Measurements from ENCODE around the gene DNAI2.
"Not testable (repeated sequence)": the region's sequence is repeated elsewhere in the genome, so short reads cannot be mapped to it uniquely, and the experiment has no call there.

Gene DNAI2

DNA sequence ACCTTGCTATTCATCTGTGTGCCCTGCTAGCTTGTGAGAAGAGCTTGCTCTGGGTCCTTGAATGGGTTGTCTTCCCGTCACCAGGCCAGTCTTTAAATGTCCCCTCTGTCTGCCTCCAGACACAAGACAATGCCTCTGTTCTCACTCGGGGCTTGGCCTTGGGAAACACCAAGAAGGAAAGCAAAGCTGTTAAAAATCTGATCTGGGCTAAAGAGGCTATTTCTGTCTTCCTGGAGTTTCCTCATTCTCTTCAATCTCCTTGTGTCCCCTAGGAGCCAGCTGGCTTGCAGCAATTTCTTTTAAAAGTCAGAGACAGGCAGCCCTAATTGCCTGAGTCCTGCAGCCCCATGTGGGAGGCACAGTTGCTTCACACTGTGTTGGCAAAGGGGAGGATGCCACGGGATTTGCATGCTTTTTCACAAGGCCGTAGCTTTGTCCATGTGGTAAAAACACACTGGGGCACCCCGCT, 2.5 kb downstream of the DNAI2 start:
- DNase-seq: no peak

DNA sequence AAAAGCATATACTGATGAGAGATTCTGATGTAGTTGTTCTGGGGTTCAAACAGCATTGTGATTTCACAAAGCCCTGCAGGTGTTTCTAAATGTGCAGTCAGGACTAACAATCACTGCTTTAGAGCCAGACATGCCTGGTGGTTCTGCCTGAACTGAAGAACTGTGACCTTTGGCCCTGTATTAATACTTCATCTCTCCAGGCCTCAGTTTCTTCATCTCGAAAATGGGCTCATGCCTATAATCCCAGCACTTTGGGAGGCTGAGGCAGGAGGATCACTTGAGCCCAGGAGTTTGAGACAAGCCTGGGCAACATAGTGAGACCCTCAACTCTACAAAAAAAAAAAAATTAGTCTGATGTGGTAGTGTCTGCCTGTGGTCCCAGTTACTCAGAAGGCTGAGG, 3.9 kb downstream of the DNAI2 start:
- no peak for DNase-seq

DNA sequence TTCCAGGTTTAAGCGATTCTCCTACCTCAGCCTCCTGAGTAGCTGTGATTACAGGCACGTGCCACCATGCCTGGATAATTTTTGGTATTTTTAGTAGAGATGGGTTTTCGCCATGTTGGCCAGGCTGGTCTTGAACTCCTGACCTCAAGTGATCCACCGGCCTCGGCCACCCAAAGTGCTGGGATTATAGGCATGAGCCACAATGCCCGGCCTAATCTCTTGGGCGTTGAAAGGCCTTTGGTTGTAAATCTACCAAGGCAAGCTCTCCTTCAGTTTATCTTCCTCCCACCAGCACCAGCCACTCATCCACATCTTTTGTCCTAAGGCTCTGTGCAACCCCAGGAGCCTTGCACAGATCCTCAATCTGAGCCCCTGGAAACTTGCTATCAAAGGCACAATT, 5.6 kb downstream of the DNAI2 start:
- not testable (repeated sequence) for DNase-seq

DNA sequence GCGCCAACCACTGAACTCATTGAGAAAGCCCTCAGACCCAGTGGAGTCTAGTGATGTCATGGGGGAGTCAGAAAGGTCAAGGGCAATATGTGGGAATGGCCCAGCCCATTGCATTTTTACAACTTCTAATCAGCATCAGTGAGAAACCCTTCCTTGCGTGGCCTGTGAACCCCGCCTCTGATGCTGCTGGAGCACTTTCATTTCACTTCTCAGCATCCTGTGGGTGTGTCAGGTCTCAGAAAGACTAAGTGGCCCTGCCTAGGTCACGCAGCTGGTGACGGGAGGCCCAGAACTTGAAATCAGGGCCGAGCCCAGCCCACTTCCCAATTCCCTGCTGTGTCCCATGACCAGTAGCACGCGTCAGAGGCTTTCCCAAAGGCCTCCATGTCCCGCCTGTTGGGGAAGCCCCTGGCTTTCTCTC, 6.1 kb downstream of the DNAI2 start:
- DNase-seq: no peak

DNA sequence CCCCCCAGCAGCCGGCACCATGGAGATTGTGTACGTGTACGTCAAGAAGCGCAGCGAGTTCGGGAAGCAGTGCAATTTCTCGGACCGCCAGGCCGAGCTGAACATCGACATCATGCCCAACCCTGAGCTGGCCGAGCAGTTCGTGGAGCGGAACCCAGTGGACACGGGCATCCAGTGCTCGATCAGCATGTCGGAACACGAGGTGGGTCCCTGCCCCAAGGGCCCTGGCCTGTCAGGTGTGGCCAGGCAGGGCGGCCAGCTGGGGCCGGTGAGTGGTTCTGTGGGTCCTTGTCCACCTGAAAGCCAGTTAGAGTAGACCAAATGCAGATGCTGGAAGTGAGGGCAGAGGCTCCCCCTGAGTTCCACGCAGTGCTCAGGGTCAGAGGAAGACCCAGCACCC, 7.8 kb downstream of the DNAI2 start:
- DNase-seq: no peak

DNA sequence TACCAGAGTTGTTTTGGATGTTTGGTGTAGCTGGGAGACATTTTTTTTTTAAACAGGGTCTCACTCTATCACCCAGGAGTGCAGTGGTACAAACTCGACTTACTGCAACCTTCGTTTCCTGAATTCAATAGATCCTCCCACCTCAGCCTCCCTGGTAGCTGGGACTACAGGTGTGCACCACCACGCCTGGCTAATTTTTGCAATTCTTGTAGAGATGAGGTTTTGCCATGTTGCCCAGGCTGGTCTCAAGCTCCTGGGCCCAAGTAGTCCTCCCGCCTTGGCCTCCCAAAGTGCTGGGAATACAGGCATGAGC, 8.2 kb downstream of the DNAI2 start:
- DNase-seq: not testable (repeated sequence)

DNA sequence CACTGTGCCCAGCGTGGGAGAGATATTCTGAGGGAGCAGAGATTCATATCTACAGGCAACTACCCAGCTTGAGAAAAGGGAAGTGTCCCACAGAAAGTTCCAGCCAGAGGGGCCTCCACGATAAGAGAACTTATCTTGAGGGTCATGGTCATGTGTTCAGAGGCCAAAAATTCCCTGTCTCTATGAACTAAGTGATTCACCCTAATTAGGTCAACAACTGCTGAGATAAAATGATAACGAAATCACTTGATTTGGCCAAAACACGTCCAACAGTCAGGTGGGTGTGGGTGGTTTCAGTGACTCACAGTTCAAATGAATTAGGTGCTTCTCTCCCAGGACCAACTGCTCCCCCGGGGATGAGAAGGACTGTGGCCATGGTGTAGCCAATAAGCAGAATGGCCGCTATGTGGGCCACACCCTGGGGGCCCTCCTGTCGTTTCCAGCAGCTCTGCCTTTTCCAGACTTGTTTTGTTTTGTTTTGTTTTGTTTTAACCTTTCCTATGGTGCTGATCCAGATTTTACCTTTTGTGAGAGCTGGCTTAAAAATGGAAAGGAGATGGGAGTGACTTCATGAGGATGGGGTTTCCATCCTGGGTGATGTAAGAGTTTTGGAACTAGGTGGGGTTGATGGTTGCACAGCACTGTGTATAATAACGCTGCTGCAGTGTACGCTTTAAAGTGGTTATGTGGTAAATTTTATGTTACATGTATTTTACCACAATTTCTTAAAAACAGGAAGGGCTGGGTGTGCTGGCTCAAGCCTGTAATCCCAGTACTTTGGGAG, 8.7 kb downstream of the DNAI2 start:
- DNase-seq: no peak

DNA sequence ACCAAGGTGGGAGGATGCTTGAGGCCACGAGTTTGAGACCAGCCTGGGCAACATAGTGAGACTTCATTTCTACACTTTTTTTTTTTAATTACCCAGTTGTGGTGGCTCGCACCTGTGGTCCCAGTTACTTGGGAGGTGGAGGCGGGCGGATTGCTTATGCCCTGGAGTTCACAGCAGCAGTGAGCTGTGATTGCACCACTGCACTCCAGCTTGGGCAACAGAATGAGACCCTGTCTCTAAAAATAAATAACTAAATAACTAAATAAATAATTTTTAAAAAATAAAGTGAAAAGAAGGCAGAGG, 9.3 kb downstream of the DNAI2 start:
- no peak for DNase-seq

DNA sequence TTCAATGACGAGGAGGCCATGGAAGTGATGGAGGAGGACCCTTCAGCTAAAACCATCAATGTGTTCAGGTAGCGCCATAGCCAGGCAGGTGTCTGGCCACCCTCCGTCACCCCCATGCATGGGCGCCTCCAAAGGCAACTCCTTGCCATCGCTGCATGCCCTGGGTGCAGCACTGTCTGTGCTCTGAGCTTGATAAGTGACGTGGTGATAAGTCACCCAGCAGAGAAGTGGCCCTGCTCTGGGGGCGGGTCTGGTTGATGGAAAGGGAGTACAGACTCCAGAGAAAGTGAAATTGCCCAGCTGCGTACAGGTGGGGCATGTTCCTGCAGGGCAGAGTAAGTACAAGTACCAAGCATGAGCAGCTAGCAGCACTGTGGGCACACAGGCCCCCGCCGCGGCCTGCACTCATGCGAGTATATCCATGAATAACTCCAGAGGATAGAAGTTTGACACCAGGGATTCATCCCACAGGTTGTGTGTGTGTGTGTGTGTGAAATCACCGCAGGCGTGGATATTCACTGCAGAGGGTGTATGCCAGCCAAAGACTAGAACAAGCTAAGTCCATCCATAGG, 13.1 kb downstream of the DNAI2 start:
- no peak for DNase-seq

DNA sequence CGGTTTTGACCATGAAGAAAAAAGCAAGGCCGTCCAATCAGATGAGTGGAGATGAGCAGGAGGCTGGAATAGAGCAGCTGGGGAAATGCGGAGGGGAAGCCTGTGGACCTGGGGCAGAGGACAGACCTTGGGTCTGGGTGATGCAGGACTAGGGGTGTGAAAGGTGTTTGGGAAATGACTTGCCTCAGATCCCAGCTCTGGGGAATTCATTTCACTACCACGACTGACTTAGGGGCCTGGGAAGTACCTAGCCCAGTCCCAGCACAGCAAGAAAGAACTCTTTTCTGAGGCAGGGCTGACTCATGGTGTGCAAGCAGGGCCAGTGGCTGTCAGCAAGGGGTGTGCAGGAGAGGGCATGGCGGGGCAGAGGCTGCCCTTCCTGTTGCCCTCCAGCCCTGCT, 14.8 kb downstream of the DNAI2 start:
- DNase-seq: no peak

DNA sequence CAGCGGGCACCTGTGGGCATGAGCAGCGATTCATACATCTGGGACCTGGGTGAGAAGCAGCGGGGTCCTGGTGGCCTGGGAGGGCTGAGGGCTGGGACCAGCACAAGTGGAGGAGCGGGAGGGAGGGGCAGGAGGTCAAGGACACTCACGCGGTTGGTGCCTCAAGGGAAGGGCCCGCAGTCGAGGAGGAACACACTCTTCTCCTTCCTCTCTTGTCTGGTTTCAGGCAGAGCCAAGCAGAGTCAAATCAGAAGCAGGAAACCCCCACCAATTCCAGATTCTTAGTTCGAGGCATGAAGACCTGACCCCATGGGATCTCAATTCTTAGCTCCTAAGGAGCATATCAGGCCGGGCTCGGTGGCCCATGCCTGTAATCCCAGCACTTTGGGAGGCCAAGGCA, 15.7 kb downstream of the DNAI2 start:
- DNase-seq: no peak

DNA sequence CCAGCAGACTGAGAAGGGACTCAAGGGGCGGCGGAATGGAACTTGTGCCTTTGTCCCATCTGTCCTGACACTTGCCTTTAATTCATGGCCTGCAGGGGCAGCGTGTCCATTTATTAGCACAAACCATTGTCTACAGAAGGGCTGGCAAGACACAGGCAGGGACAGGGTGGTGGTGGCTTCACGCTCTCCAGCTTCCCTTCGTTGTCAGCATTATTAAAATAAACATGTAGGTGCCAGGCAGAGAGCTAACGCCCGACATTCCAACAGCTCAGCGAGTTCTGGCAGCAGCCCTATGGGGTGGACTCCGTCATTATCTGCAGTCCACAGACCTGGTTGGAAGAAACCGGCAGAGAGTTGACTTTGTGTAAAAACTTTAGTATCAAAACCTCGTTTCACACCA, 16.3 kb downstream of the DNAI2 start:
- DNase-seq: peak; percentile 28

DNA sequence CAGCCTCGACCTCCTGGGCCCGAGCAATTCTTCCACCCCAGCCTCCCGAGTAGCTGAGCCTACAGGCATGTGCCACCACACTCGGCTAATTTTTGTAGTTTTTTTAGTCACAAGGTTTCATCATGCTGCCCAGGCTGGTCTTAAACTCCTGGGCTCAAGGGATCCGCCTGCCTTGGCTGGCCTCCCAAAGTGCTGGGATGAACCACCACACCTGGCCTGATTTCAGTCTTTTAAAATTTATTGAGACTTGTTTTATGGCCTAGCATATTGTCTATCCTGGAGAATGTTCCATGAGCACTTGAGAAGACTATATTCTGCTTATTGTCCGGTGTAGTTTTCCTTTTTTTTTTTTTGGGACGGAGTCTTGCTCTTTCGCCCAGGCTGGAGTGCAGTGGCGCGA, 18.5 kb downstream of the DNAI2 start:
- no peak for DNase-seq

DNA sequence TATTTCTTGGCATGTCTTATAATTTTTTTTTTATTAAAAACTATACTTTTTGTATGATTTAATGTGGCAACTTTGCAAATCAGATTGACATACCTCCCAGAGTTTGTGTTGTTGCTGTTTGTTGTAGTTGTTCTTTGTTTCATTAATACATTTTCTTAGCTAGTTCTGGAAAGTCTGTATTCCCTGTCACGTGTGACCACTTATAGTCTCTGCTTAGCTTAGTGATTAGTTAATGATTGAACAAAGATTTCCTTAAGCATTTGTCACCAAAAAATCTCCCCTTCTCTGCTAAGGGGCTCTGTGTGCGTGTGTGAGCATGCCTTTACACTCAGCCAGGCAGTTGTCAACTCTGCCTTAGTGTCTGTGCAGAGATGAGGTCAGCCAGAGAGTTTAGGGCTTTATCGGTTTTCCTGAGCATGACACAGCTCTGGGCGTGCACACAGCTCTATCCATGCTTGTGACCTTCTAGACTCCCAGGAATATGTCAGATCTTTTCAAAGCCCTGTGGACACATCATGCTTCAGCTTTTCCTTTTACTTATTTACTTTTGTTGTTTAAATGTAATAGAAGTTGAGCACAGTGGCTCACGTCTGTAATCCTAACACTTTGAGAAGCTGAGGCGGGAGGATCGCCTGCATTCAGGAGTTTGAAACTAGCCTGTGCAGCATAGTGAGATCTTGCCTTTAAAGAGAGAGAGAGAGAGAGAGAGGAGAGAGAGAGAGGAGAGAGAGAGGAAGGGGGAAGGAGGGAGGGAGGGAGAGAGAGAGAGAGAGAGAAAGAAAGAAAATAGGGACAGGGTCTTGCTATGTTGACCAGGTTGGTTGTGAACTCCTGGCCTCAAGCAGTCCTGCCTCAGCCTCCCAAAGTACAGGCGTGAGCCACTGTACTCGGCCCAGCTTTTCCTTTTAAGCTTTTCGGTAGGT, 21.9 kb downstream of the DNAI2 start:
- DNase-seq: no peak

DNA sequence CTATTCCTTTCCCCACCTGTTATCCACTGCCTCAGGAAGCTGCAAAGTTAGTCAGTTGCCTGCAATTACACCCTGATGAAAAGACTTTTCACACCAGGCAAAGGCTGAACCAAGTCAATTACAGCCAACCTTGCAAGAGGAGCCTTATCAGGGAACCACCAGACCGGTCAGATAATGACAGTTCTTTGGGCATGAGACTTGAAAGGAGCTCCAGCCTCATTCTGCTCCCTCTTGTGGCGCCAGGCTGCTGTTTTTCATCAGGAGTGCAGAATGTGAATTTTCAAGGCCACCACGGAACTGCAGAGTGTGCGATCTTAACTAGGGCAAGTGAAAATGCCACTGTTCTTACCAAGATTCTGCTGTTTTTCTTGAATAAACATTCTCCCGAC, 22.5 kb downstream of the DNAI2 start:
- DNase-seq: peak; percentile 78

DNA sequence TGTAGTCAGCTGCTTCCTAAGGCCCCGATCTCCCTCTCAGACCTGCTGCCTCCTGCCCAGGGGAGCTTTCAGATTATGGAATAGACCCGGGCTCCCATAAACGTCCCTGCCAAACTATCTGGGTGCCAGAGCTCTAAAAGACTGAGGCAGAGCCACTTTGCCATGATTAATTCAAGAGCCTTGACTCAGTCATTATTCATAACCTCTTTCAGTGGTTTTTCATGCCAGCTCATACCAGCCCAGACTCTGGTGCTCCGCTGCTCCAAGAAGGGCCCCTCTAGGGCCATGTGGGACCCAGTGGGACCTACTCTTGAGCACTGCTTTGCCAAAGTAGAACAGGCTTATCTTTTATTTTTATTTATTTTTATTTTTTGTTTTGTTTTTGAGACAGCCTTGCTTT, 23.9 kb downstream of the DNAI2 start:
- DNase-seq: no peak

DNA sequence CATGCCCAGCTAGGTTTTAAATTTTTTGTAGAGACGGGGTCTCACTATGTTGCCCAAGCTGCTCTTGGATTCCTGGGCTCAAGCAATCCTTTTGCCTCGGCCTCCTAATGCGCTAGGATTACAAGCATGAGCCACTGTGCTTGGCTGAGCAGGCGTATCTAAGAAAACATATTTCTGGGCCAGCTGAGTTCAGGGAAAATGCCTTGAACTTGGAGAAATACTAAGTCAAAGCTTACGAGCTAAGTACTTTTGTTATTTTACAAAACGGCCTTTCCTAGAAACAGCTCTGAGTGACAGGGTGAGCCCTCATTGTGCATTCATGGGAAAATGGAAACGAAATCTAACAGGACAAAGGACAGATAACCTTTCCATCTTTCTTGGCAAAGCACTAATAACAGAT, 24.7 kb downstream of the DNAI2 start:
- no peak for DNase-seq

DNA sequence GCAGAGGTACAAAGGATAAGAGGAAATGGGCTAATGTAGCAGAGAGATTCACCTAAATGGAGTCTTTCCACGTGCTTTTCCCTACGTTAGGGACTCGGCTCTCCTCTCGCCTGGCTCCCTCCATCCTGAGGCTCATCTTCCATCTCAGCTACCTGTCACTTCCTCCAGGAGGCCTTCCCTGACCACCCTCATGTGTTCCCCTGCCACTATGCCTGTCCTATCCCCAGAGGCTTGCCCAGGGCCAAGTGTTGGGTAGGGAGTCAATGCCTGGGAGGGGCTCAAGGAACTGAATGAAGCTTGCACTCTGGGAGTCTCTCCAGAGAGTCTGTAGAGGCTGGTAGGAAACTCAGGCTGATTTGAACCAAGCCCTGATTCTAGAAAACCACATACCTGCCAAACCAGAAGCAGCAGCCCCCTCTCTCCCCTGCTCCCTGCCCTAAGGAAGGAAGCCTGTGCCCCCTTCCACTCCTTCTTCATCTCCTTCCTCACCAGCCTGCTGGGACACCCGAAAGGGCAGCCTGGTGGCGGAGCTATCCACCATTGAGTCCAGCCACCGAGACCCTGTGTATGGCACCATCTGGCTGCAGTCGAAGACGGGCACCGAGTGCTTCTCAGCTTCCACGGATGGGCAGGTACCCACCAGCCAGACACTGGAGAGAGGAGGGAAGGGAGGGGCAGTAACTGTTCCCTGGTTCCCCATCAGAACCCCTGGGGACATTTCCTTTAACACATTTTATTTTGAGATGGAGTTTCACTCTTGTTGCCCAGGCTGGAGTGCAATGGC, 25.4 kb downstream of the DNAI2 start:
- no peak for DNase-seq

DNA sequence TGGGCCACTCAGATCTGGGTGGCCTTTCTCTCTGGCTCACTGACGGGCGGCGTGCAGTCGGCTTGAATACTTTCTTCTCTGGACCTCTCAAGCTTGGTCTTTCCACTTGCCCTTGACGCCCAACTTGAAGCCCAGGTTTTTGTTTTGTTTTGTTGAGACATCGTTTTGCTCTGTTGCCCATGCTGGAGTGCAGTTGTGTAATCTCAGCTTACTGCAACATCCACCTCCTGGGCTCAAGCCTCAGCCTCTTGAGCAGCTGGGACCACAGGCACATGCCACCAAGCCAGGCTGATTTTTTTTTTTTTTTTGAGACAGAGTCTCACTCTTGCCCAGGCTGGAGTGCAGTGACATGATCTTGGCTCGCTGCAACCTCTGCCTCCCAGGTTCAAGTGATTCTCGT, 29.3 kb downstream of the DNAI2 start:
- DNase-seq: no peak

DNA sequence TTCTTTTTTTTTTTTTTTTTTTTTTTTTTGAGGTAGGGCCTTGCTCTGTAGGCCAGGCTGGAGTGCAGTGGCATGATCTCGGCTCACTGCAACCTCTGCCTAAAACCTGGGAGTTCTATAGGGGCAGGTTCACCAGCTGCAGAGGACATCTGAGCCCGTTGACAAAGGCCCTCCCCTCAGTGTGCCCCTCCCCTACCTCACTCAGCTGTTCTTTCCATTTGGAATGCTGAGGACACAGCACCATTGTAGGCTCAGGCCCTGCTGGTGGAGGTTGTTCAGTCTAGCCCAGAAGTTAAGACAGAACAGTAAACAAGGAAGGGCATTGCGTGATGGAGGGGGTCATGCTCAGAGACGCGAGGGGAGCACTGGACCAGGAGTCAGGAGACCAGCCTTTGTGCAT, 30.1 kb downstream of the DNAI2 start:
- DNase-seq: peak; percentile 21

DNA sequence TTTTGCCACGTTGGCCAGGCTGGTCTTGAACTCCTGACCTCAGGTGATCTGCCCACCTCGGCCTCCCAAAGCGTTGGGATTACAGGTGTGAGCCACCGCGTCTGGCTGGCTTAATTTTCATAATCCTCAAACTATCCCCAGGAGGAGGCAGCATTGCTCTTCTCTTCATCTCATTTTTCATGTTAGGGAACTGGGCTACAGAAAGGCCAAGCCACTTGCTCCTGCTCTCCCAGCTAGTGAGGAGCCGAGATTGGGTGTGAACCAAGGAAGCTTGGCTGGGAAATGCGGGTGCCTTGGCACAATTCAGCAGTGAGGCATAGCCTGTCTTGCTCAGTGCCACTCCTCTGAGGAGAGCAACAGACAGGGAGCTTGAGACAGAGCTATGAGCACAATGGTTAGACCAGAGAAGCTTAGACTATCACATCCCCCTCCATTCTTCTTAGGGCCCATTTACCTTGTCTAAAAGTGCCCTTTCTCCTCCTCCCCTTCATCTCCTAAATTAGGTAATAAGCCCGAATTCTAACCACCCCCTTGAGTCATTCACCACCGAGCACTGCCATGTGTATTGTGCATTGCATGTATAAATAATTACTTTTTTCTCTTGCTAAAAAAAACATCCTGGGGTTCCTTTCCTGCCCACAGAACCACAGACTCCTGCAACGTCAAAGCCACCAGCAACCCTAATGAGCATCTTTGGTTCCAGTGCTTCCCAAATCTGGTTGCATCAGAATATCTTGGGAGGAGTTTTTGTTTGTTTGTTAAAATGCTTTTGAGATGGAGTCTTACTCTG, 32.0 kb downstream of the DNAI2 start:
- peak; percentile 75 for DNase-seq

DNA sequence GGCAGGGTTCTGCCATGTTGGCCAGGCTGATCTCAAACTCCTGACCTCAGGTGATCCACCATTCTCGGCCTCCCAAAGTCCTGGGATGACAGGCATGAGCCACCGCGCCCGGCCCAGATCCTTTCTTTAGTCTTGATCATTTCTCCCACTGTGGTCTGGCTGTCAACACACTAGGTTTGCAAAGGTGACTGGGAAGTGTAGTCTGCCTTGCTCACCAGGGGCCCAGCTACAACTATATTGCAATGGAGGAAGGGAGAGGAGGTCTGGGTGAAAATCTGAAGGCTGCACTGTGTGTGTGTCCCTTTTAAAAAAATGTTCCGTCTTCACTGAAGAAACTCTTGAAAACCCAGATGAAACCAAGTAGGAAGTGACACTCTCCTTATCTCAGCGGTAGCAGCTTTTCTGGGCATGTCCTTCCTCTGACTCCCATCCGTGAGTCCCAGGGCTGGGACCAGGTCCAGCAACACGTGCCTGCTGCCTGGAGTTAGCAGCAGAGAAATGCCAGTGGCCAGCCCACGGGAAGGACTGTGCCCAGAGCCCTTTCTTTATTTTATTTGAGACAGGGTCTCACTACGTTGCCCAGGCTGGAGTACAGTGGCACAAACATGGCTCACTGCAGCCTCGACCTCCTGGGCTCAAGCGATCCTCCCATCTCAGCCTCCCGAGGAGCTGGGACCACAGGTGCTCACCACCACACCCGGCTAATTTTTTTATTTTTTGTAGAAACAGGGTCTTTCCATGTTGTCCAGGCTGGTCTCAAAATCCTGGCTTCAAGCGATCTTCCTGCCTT, 34.1 kb downstream of the DNAI2 start:
- no peak for DNase-seq

All from NCI-H82 (cell line).